ENCODE data around the gene M6PR. TPM values are rescaled to one million over a fixed set of nuclear protein-coding genes. Genes with fewer than 3 reads are reported as not detected.

M6PR gene
- total and polyA plus RNA-seq, 2 of the 13 experiments (the other 11 are each of a cell fraction or from before 2014, with no cell fraction given): 98.2 to 127 TPM

DNA sequence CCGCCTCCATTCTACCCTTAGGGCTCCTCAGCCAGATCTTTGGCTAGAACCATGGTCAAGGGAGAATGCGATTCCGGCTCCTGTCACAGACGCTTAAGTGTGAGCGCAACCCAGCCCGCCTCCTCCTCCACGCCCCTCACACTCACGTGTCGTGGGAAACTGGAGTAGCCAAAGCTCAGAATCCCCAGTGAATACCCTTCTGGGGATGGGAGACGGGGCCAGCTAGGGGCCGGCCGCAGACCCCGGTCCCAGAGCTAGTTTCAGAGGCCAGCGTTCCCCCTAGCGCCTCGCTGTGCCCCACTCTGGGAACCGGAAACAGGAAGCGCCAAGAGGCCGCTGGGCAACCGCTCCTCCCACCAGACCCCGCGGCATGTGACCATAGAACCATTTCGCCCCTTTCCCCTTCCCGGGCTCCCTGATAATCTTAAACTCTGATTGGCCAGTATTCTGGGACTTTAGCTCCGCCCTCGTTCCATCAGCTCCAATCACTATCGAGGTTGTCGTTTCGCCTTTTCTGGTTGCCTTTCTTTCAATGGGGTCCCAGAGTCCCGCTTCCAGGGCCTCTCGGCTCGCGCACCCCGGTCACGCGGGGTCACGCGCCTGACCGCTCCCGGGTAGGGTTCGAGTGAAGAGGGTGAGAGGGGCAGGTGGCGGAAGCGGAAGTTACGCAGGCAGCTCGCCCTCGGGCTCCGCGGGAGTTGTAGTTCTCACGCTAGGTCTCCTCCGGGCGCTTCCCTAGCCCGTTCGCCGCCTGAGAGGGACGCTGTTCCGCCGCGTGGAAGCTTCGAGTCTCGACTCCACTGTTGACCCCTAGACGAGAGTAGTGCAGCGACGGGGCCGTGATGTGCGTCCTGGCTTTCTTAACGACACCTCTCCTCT, at the start of gene M6PR (continued):
- peak; percentile 71 for TF ChIP-seq ESRRA (CRISPR knock-in tag; IDR thresholded peaks at IDR 0.05; ENCODE audit: low read depth)
- peak; percentile 42 for TF ChIP-seq ZNF607 (CRISPR knock-in tag; IDR thresholded peaks at IDR 0.05; ENCODE audit: borderline replicate concordance)
- TF ChIP-seq, protein P1, sequence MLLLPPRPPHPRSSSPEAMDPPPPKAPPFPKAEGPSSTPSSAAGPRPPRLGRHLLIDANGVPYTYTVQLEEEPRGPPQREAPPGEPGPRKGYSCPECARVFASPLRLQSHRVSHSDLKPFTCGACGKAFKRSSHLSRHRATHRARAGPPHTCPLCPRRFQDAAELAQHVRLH (CRISPR knock-in tag; IDR thresholded peaks at IDR 0.05; ENCODE audit: borderline replicate concordance, low read depth): peak; percentile 86
- TF ChIP-seq, protein P2, sequence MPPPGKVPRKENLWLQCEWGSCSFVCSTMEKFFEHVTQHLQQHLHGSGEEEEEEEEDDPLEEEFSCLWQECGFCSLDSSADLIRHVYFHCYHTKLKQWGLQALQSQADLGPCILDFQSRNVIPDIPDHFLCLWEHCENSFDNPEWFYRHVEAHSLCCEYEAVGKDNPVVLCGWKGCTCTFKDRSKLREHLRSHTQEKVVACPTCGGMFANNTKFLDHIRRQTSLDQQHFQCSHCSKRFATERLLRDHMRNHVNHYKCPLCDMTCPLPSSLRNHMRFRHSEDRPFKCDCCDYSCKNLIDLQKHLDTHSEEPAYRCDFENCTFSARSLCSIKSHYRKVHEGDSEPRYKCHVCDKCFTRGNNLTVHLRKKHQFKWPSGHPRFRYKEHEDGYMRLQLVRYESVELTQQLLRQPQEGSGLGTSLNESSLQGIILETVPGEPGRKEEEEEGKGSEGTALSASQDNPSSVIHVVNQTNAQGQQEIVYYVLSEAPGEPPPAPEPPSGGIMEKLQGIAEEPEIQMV (CRISPR knock-in tag; IDR thresholded peaks at IDR 0.05; ENCODE audit: low read depth): no peak; the same call in 1 of the 2 replicates
- TF ChIP-seq SRSF1 (optimal IDR thresholded peaks at IDR 0.05; ENCODE audit: low read depth, low read length): no peak
- TF ChIP-seq, protein P3, sequence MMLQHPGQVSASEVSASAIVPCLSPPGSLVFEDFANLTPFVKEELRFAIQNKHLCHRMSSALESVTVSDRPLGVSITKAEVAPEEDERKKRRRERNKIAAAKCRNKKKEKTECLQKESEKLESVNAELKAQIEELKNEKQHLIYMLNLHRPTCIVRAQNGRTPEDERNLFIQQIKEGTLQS (CRISPR knock-in tag; IDR thresholded peaks at IDR 0.05): 0 out of 2 replicates have a peak, but pooled peaks have one; percentile 14
- no peak for TF ChIP-seq PHF5A (CRISPR knock-in tag; IDR thresholded peaks at IDR 0.05; ENCODE audit: low read depth, unreplicated experiment)
- peak; percentile 73; the same call in 1 of the 2 replicates for TF ChIP-seq SP5 (CRISPR knock-in tag; IDR thresholded peaks at IDR 0.05; ENCODE audit: borderline replicate concordance, low read depth)
- TF ChIP-seq, protein P4, sequence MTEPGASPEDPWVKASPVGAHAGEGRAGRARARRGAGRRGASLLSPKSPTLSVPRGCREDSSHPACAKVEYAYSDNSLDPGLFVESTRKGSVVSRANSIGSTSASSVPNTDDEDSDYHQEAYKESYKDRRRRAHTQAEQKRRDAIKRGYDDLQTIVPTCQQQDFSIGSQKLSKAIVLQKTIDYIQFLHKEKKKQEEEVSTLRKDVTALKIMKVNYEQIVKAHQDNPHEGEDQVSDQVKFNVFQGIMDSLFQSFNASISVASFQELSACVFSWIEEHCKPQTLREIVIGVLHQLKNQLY (CRISPR knock-in tag; IDR thresholded peaks at IDR 0.05): peak; percentile 14; the same call in 1 of the 2 replicates
- no peak for TF ChIP-seq ZNF10 (CRISPR knock-in tag; IDR thresholded peaks at IDR 0.05; ENCODE audit: borderline replicate concordance, low read depth)
- TF ChIP-seq, protein P5, sequence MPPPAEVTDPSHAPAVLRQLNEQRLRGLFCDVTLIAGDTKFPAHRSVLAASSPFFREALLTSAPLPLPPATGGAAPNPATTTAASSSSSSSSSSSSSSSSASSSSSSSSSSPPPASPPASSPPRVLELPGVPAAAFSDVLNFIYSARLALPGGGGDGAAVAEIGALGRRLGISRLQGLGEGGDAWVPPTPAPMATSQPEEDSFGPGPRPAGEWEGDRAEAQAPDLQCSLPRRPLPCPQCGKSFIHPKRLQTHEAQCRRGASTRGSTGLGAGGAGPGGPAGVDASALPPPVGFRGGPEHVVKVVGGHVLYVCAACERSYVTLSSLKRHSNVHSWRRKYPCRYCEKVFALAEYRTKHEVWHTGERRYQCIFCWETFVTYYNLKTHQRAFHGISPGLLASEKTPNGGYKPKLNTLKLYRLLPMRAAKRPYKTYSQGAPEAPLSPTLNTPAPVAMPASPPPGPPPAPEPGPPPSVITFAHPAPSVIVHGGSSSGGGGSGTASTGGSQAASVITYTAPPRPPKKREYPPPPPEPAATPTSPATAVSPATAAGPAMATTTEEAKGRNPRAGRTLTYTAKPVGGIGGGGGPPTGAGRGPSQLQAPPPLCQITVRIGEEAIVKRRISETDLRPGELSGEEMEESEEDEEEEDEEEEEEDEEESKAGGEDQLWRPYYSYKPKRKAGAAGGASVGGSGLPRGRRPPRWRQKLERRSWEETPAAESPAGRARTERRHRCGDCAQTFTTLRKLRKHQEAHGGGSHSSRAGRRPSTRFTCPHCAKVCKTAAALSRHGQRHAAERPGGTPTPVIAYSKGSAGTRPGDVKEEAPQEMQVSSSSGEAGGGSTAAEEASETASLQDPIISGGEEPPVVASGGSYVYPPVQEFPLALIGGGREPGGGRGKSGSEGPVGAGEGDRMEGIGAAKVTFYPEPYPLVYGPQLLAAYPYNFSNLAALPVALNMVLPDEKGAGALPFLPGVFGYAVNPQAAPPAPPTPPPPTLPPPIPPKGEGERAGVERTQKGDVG (CRISPR knock-in tag; IDR thresholded peaks at IDR 0.05; ENCODE audit: borderline replicate concordance): peak; percentile 26; the same call in 1 of the 2 replicates
- no peak; the same call in 1 of the 2 replicates for TF ChIP-seq EEA1 (CRISPR knock-in tag; IDR thresholded peaks at IDR 0.05; ENCODE audit: borderline replicate concordance)
- 0 out of 2 replicates have a peak, but pooled peaks have one; percentile 18 for TF ChIP-seq ZSCAN9 (CRISPR knock-in tag; IDR thresholded peaks at IDR 0.05; ENCODE audit: borderline replicate concordance)
- no peak for TF ChIP-seq ZFYVE20 (CRISPR knock-in tag; IDR thresholded peaks at IDR 0.05; ENCODE audit: borderline replicate concordance, low read depth)
- TF ChIP-seq, protein P6, sequence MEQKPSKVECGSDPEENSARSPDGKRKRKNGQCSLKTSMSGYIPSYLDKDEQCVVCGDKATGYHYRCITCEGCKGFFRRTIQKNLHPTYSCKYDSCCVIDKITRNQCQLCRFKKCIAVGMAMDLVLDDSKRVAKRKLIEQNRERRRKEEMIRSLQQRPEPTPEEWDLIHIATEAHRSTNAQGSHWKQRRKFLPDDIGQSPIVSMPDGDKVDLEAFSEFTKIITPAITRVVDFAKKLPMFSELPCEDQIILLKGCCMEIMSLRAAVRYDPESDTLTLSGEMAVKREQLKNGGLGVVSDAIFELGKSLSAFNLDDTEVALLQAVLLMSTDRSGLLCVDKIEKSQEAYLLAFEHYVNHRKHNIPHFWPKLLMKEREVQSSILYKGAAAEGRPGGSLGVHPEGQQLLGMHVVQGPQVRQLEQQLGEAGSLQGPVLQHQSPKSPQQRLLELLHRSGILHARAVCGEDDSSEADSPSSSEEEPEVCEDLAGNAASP (CRISPR knock-in tag; IDR thresholded peaks at IDR 0.05; ENCODE audit: borderline replicate concordance): peak; percentile 93
- peak; percentile 71; the same call in 1 of the 2 replicates for TF ChIP-seq SALL1 (CRISPR knock-in tag; IDR thresholded peaks at IDR 0.05)

Data from HepG2 (cell line).